ENCODE results near the gene ABCB6. TPM values are rescaled to one million over a fixed set of nuclear protein-coding genes. Genes with fewer than 3 reads are reported as not detected.

The ABCB6 gene
- total RNA-seq, 2 donors from 2014 or later: 8.5 to 8.8 TPM

- Mint-ChIP-seq H3K4me1 (ENCODE audit: low read depth) (peaks cover 30% of the 10 kb centered on the region), H3K4me3 (no peak overlapping the region), H3K27me3 (ENCODE audit: low read depth) (no peaks in the 10 kb centered on the region), H3K9me3 (no peaks in the 10 kb centered on the region), H3K36me3 (ENCODE audit: insufficient read depth in 2 of 2) (peaks cover 2 to 3% of the 10 kb centered on the region in 2 donors), H3K27ac (no peak overlapping the region)
- no peak for ATAC-seq (replicated peaks in 1 of 2)
- no peak for DNase-seq
Measured at GRCh38 chr2:219215871-219216534, 2.8 kb downstream of the ABCB6 start.

GRCh38 chr2:219214786-219215185 lies 4.0 kb downstream of the ABCB6 start:
- Mint-ChIP-seq H3K4me3 (no peak overlapping the region), H3K9me3 (no peaks in the 10 kb centered on the region), H3K27ac (no peak overlapping the region), H3K27me3 (ENCODE audit: low read depth) (no peaks in the 10 kb centered on the region), H3K4me1 (ENCODE audit: low read depth) (peaks cover 34% of the 10 kb centered on the region), H3K36me3 (ENCODE audit: insufficient read depth in 2 of 2) (peaks cover 3% of the 10 kb centered on the region in 2 donors)
- ATAC-seq (replicated peaks in 1 of 2) (no peak), DNase-seq (no peak)

- H3K4me3 Mint-ChIP-seq: no peak overlapping the region
- H3K36me3 Mint-ChIP-seq (ENCODE audit: insufficient read depth in 2 of 2): peaks cover 3% of the 10 kb centered on the region in 2 donors
- H3K9me3 Mint-ChIP-seq: no peaks in the 10 kb centered on the region
- no peak overlapping the region for H3K27ac Mint-ChIP-seq
- no peak for ATAC-seq (replicated peaks in 1 of 2)
- no peak for DNase-seq
- peaks cover 41% of the 10 kb centered on the region for H3K4me1 Mint-ChIP-seq (ENCODE audit: low read depth)
- no peaks in the 10 kb centered on the region for H3K27me3 Mint-ChIP-seq (ENCODE audit: low read depth)
Measured at GRCh38 chr2:219214141-219214540, 4.6 kb downstream of the ABCB6 start.

GRCh38 chr2:219213486-219214071 lies 5.2 kb downstream of the ABCB6 start:
- Mint-ChIP-seq H3K4me1 (ENCODE audit: low read depth) (peaks cover 46% of the 10 kb centered on the region), H3K9me3 (no peaks in the 10 kb centered on the region), H3K36me3 (ENCODE audit: insufficient read depth in 2 of 2) (peaks cover 3% of the 10 kb centered on the region in 2 donors), H3K4me3 (no peak overlapping the region), H3K27ac (no peak overlapping the region), H3K27me3 (ENCODE audit: low read depth) (no peaks in the 10 kb centered on the region)
- ATAC-seq (replicated peaks in 1 of 2): no peak
- DNase-seq: no peak

- H3K4me1 Mint-ChIP-seq (ENCODE audit: low read depth): peaks cover 49% of the 10 kb centered on the region
- no peak for ATAC-seq (replicated peaks in 1 of 2)
- H3K4me3 Mint-ChIP-seq: no peak overlapping the region
- DNase-seq: no peak
- no peaks in the 10 kb centered on the region for H3K9me3 Mint-ChIP-seq
- no peak overlapping the region for H3K27ac Mint-ChIP-seq
- H3K36me3 Mint-ChIP-seq (ENCODE audit: insufficient read depth in 2 of 2): peaks cover 3% of the 10 kb centered on the region in 2 donors
- no peaks in the 10 kb centered on the region for H3K27me3 Mint-ChIP-seq (ENCODE audit: low read depth)
Measured at GRCh38 chr2:219213026-219213415, 5.7 kb downstream of the ABCB6 start.

GRCh38 chr2:219210886-219211362 lies 7.8 kb downstream of the ABCB6 start:
- DNase-seq (no peak), ATAC-seq (replicated peaks in 1 of 2) (no peak)
- H3K4me3 Mint-ChIP-seq: peak overlapping the region in 1 of 2 donors; percentile 51
- peaks cover 3% of the 10 kb centered on the region in 2 donors for H3K36me3 Mint-ChIP-seq (ENCODE audit: insufficient read depth in 2 of 2)
- H3K27me3 Mint-ChIP-seq (ENCODE audit: low read depth): no peaks in the 10 kb centered on the region
- peaks cover 47% of the 10 kb centered on the region for H3K4me1 Mint-ChIP-seq (ENCODE audit: low read depth)
- H3K27ac Mint-ChIP-seq: peak overlapping the region; percentile 89
- no peaks in the 10 kb centered on the region for H3K9me3 Mint-ChIP-seq

- H3K4me3 Mint-ChIP-seq: no peak overlapping the region
- no peaks in the 10 kb centered on the region for H3K9me3 Mint-ChIP-seq
- no peak for ATAC-seq (replicated peaks in 1 of 2)
- peak overlapping the region; percentile 74 for H3K27ac Mint-ChIP-seq
- DNase-seq: no peak
- H3K4me1 Mint-ChIP-seq (ENCODE audit: low read depth): peaks cover 49% of the 10 kb centered on the region
- H3K36me3 Mint-ChIP-seq (ENCODE audit: insufficient read depth in 2 of 2): peaks cover 3% of the 10 kb centered on the region in 2 donors
- H3K27me3 Mint-ChIP-seq (ENCODE audit: low read depth): no peaks in the 10 kb centered on the region
Measured at GRCh38 chr2:219210196-219210885, 8.4 kb downstream of the ABCB6 start.

GRCh38 chr2:219209236-219210195 lies 9.2 kb downstream of the ABCB6 start:
- no peak for ATAC-seq (replicated peaks in 1 of 2)
- peaks cover 3 to 4% of the 10 kb centered on the region in 2 donors for H3K36me3 Mint-ChIP-seq (ENCODE audit: insufficient read depth in 2 of 2)
- no peak overlapping the region for H3K4me3 Mint-ChIP-seq
- no peaks in the 10 kb centered on the region for H3K27me3 Mint-ChIP-seq (ENCODE audit: low read depth)
- H3K27ac Mint-ChIP-seq: peak overlapping the region; percentile 74
- no peak for DNase-seq
- H3K9me3 Mint-ChIP-seq: peaks cover 0 to under 1% of the 10 kb centered on the region in 2 donors
- peaks cover 52% of the 10 kb centered on the region for H3K4me1 Mint-ChIP-seq (ENCODE audit: low read depth)

GRCh38 chr2:219207884-219208740 lies 10.6 kb downstream of the ABCB6 start:
- H3K9me3 Mint-ChIP-seq: peaks cover 0 to 3% of the 10 kb centered on the region in 2 donors
- no peak for DNase-seq
- peak overlapping the region; percentile 9 for H3K27ac Mint-ChIP-seq
- peaks cover 1 to 7% of the 10 kb centered on the region in 2 donors for H3K36me3 Mint-ChIP-seq (ENCODE audit: insufficient read depth in 2 of 2)
- peaks cover 52% of the 10 kb centered on the region for H3K4me1 Mint-ChIP-seq (ENCODE audit: low read depth)
- ATAC-seq (replicated peaks in 1 of 2): no peak
- no peaks in the 10 kb centered on the region for H3K27me3 Mint-ChIP-seq (ENCODE audit: low read depth)
- peak overlapping the region; percentile 79 to 83 for H3K4me3 Mint-ChIP-seq

GRCh38 chr2:219207134-219207883 lies 11.4 kb downstream of the ABCB6 start:
- Mint-ChIP-seq H3K36me3 (ENCODE audit: insufficient read depth in 2 of 2) (peaks cover 1 to 7% of the 10 kb centered on the region in 2 donors), H3K4me1 (ENCODE audit: low read depth) (peaks cover 50% of the 10 kb centered on the region), H3K4me3 (peak overlapping the region; percentile 79 to 83), H3K27ac (peak overlapping the region; percentile 54), H3K9me3 (peaks cover 0 to 3% of the 10 kb centered on the region in 2 donors), H3K27me3 (ENCODE audit: low read depth) (no peaks in the 10 kb centered on the region)
- ATAC-seq (replicated peaks in 1 of 2): no peak
- DNase-seq: no peak

- ATAC-seq (replicated peaks in 1 of 2) (peak; percentile 97), DNase-seq (peak; percentile 96 to 98)
- Mint-ChIP-seq H3K4me3 (peak within 1 kb of the TSS; percentile 79 to 83), H3K27ac (peak within 1 kb of the TSS; percentile 69), H3K9me3 (peaks cover 0 to 3% of the 10 kb centered on the region in 2 donors), H3K36me3 (ENCODE audit: insufficient read depth in 2 of 2) (peaks cover 1 to 7% of the 10 kb centered on the region in 2 donors), H3K27me3 (ENCODE audit: low read depth) (no peaks in the 10 kb centered on the region), H3K4me1 (ENCODE audit: low read depth) (peaks cover 42% of the 10 kb centered on the region)
Measured at GRCh38 chr2:219206328-219207133, 12.2 kb downstream of the ABCB6 start, which contains the start of gene ZFAND2B. Gene ZFAND2B, plus strand, starts transcription at chr2:219206782. Its CDS starts 206 bp downstream, at chr2:219206988.

Data from activated T-cell treated with anti-CD3 and anti-CD28 coated beads, Interleukin-2, amount 50 U/mL, for 72 hours (primary cell).